Endothelial cell of umbilical vein (primary cell): ENCODE measurements around the gene BLOC1S1. TPM values are rescaled to one million over a fixed set of nuclear protein-coding genes. Genes with fewer than 3 reads are reported as not detected.

Source experiments
- BruUV-seq: library from RNA; stranded (reverse); fragments of 400-500 nt; replicated peaks from 2 replicates; lab custom pipeline; 2021; lab: Mats Ljungman, UMichigan
- CTCF ChIA-PET: fragments of 300-600, 350-600 bp; sonication (Branson Sonifier 250); formaldehyde crosslinking; loops from one replicate; lab custom pipeline; 2021; ENCODE audit warnings: antibody characterized with exemption, inconsistent platforms; lab: Charles Lee
- POLR2A ChIA-PET: fragments of 300-600, 350-600 bp; sonication (Branson Sonifier 250); formaldehyde crosslinking; loops from one replicate; lab custom pipeline; 2021; ENCODE audit warnings: antibody characterized with exemption, inconsistent platforms; lab: Charles Lee
- DNase-seq: peaks from one replicate; pipeline ENCODE4 v3.0.0-alpha.2; 2011; ENCODE audit warnings: low read depth, low spot score
- FAIRE-seq: peaks from 2 replicates; lab custom pipeline; 2011; peaks lifted over from hg19 to GRCh38; lab: Jason Lieb, UNC
- H2AFZ ChIP-seq: 2 replicates; pipeline ENCODE4 v1.6.0; 2012; ENCODE audit warnings: low read depth, low read length, control low read depth, inconsistent platforms
- H3K27ac ChIP-seq: 2 replicates; pipeline ENCODE4 v1.5.1; 2011; ENCODE audit warnings: low read depth, mild to moderate bottlenecking, control low read depth, low read length, moderate library complexity; ENCODE audit not compliant: insufficient read depth
- H3K27me3 ChIP-seq, 2 experiments: 2 replicates each; pipeline versions ENCODE4 v1.6.0 to v1.6.1; 2011; ENCODE audit warnings: low read length in 2 of 2, mixed read lengths in 1 of 2; ENCODE audit not compliant: control insufficient read depth in 2 of 2, insufficient read depth in 2 of 2
- H3K36me3 ChIP-seq, 2 experiments: 2 replicates in 1 of 2; 3 replicates in 1 of 2; pipeline ENCODE4 v1.5.1; 2011; ENCODE audit warnings: low read length in 2 of 2, mild to moderate bottlenecking in 1 of 2, moderate library complexity in 1 of 2; ENCODE audit not compliant: control insufficient read depth in 2 of 2, insufficient read depth in 2 of 2; ENCODE audit errors: extremely low read depth in 1 of 2
- H3K4me1 ChIP-seq: 3 replicates; pipeline ENCODE4 v1.5.1; 2011; ENCODE audit warnings: mild to moderate bottlenecking, low read length; ENCODE audit not compliant: control insufficient read depth, insufficient read depth; ENCODE audit errors: extremely low read depth
- H3K4me2 ChIP-seq: 2 replicates; pipeline ENCODE4 v1.6.1; 2011; ENCODE audit warnings: low read length, control low read depth, mixed read lengths; ENCODE audit not compliant: insufficient read depth
- H3K4me3 ChIP-seq, 3 experiments: fragments of 200-600 bp in 1 of 3; sonication (generic), shearing (Covaris generic) in 1 of 3; replicated peaks in 1 of 3; 2 replicates each; pipeline ENCODE4 v1.5.1; 2011 to 2016; ENCODE audit warnings: control low read depth in 3 of 3, low read length in 3 of 3, mild to moderate bottlenecking in 2 of 3, inconsistent platforms in 1 of 3, low read depth in 1 of 3, moderate library complexity in 1 of 3; ENCODE audit not compliant: insufficient read depth in 1 of 3
- H3K79me2 ChIP-seq: 2 replicates; pipeline ENCODE4 v1.6.0; 2012; ENCODE audit warnings: low read length, inconsistent platforms; ENCODE audit not compliant: control insufficient read depth, insufficient read depth
- H3K9ac ChIP-seq: replicated peaks from 2 replicates; pipeline ENCODE3; 2011; ENCODE audit warnings: low read length, control low read depth; ENCODE audit not compliant: insufficient read depth; ENCODE audit errors: extremely low read depth
- H3K9me1 ChIP-seq: replicated peaks from 3 replicates; pipeline ENCODE4 v1.6.0; 2011; ENCODE audit warnings: mild to moderate bottlenecking, low read length; ENCODE audit not compliant: control insufficient read depth, insufficient read depth; ENCODE audit errors: extremely low read depth
- H3K9me3 ChIP-seq: replicated peaks from 2 replicates; pipeline ENCODE4 v1.5.1; 2012; ENCODE audit warnings: low read length, inconsistent platforms; ENCODE audit not compliant: control insufficient read depth, insufficient read depth
- H4K20me1 ChIP-seq: replicated peaks from 2 replicates; pipeline ENCODE3; 2011; ENCODE audit warnings: mild to moderate bottlenecking, low read length; ENCODE audit not compliant: control insufficient read depth, insufficient read depth; ENCODE audit errors: extremely low read depth
- EZH2 ChIP-seq: IDR thresholded peaks from 2 replicates; pipeline ENCODE4 v1.6.1; 2012; ENCODE audit warnings: borderline replicate concordance, low read depth, mild to moderate bottlenecking, moderate library complexity, low read length, inconsistent platforms; ENCODE audit not compliant: severe bottlenecking
- POLR2A ChIP-seq: IDR thresholded peaks from 2 replicates; pipeline ENCODE4 v1.6.1; 2012; ENCODE audit warnings: low read depth, mild to moderate bottlenecking, control low read depth, low read length
- dilution Hi-C: fragments of 300-500 bp; cut with MboI; formaldehyde crosslinking; loops from one replicate; pipeline ENCODE4 v1.15.0; 2019; ENCODE audit warnings: low sequenced_read_pairs; ENCODE audit not compliant: extremely low pct_ligation_motif_present
- intact Hi-C: fragments of 100-400 bp; cut with micrococcal nuclease; formaldehyde crosslinking; loops from one replicate; pipeline ENCODE4 v1.10.0; 2022
- polyA plus RNA-seq, 4 experiments: library from polyadenylated mRNA; depleted of rRNA in 3 of 4; stranded (reverse) in 3 of 4; unstranded in 1 of 4; fragments of >200 nt; gene quantifications; 2 replicates each; pipeline versions ENCODE4 v1.2.1 to v1.2.3, GENCODE V29; 2011 to 2012; ENCODE audit warnings: missing spikeins in 1 of 4
- total RNA-seq: library from RNA; stranded (reverse); gene quantifications from 2 replicates; pipeline ENCODE4 v1.2.3, GENCODE V29; 2021
- TF ChIP-seq, protein P1 (sequence below): IDR thresholded peaks from 2 replicates; pipeline ENCODE4 v1.6.1; 2011; ENCODE audit not compliant: insufficient read depth, insufficient read length
- TF ChIP-seq, protein P2 (sequence below), 2 donors: IDR thresholded peaks; 1 replicate in 1 of 2; 2 replicates in 1 of 2; pipeline ENCODE4 v1.5.1; 2011; ENCODE audit warnings: low read length in 2 of 2, mild to moderate bottlenecking in 2 of 2, moderate library complexity in 2 of 2, control low read depth in 1 of 2, inconsistent platforms in 1 of 2, low read depth in 1 of 2; ENCODE audit not compliant: insufficient read depth in 1 of 2; ENCODE audit errors: extremely low read depth in 1 of 2

BLOC1S1 gene
- total and polyA plus RNA-seq, 2 donors (not counting 3 experiments of a cell fraction or from before 2014, with no cell fraction given): 84.1 to 192 TPM

DNA sequence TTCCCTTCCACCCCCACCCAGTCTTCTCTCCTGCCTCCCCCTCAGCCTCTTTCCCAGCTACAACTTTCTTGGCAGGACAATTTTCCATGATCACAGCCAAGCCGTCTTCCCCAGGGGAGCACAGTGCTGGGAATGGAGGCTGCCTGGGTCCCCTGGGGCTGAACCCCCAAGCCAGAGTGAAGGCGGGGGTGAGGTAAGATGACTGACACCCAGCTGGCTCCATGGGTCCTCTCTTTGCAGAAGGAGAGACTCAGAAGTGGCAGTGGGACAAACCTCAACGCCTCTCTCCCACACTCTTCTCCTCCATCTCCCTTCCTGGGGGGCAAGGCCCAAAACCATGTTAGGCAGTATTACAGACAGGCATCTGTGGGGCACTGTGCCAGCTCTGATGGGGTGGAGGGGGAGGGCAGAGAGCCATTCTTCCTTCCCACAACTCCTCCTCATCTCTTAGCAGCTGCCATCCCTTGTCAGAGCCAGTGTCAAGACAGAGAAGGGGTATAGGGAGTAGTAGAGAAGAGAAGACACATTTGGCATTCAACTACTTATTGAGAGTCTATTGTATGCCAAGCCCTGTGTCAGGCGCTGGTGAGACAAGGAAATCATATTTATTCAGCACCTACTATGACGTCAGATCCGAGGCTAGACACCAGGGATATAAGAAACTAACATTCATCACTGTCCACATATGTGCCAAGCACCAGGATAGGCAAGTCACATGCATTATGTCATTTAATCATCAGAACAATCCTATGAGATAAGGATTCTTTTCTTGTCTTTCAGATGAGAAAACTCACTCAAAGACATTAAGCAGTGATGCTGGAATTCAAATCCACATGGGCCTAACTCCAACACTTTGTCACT is 11.7 kb upstream of the BLOC1S1 start:
- H3K9ac ChIP-seq: no peak overlapping the region
- POLR2A ChIA-PET: no interaction called here
- dilution Hi-C loops: no loop called here
- H3K9me1 ChIP-seq: no peaks in the 10 kb centered on the region
- FAIRE-seq (no peak), DNase-seq (no peak)
- TF ChIP-seq EZH2 (no peak), POLR2A (no peak)
- TF ChIP-seq, protein P1, sequence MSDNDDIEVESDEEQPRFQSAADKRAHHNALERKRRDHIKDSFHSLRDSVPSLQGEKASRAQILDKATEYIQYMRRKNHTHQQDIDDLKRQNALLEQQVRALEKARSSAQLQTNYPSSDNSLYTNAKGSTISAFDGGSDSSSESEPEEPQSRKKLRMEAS: no peak
- TF ChIP-seq, protein P2, sequence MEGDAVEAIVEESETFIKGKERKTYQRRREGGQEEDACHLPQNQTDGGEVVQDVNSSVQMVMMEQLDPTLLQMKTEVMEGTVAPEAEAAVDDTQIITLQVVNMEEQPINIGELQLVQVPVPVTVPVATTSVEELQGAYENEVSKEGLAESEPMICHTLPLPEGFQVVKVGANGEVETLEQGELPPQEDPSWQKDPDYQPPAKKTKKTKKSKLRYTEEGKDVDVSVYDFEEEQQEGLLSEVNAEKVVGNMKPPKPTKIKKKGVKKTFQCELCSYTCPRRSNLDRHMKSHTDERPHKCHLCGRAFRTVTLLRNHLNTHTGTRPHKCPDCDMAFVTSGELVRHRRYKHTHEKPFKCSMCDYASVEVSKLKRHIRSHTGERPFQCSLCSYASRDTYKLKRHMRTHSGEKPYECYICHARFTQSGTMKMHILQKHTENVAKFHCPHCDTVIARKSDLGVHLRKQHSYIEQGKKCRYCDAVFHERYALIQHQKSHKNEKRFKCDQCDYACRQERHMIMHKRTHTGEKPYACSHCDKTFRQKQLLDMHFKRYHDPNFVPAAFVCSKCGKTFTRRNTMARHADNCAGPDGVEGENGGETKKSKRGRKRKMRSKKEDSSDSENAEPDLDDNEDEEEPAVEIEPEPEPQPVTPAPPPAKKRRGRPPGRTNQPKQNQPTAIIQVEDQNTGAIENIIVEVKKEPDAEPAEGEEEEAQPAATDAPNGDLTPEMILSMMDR (IDR thresholded peaks at IDR 0.05; ENCODE audit: extremely low read depth in 1 of 2, insufficient read depth in 1 of 2, low read depth in 1 of 2, low read length in 2 of 2): no peak
- H3K36me3 ChIP-seq: no peaks in the 10 kb centered on the region
- no peak overlapping the region for H3K4me2 ChIP-seq
- H2AFZ ChIP-seq: no peak overlapping the region
- H3K4me1 ChIP-seq: no peaks in the 10 kb centered on the region
- no peak overlapping the region for H3K27ac ChIP-seq
- H3K9me3 ChIP-seq: no peaks in the 10 kb centered on the region
- no peak overlapping the region for H3K4me3 ChIP-seq
- H4K20me1 ChIP-seq: no peaks in the 10 kb centered on the region
- peaks cover 23 to 30% of the 10 kb centered on the region in 2 experiments for H3K27me3 ChIP-seq
- CTCF ChIA-PET: interaction anchor here (1.9 kb wide), 1 partner anchor 48 kb away, joined by 8 read pairs; no protein-coding TSS in a partner anchor
- intact Hi-C loops: loop anchor here (5.0 kb wide), 1 partner anchor 42 kb away; no protein-coding TSS in a partner anchor
- no TSS peak for BruUV-seq
- H3K79me2 ChIP-seq: no peaks in the 10 kb centered on the region
